Fibroblast of pulmonary artery (primary cell): ENCODE data around the gene ABCA6.

Source experiments
- DNase-seq: peaks from one replicate; pipeline ENCODE4 v3.0.0-alpha.2; 2010; ENCODE audit warnings: low read depth
- H3K4me3 ChIP-seq: replicated peaks from 2 replicates; pipeline ENCODE4 v1.5.1; 2011; ENCODE audit warnings: low read depth, mild to moderate bottlenecking, control low read depth, low read length, moderate library complexity
- TF ChIP-seq, protein P1 (sequence below): IDR thresholded peaks from 2 replicates; pipeline ENCODE4 v1.5.1; 2011; ENCODE audit warnings: mild to moderate bottlenecking, control low read depth, low read length, inconsistent platforms; ENCODE audit errors: missing control alignments

ABCA6 gene

DNA sequence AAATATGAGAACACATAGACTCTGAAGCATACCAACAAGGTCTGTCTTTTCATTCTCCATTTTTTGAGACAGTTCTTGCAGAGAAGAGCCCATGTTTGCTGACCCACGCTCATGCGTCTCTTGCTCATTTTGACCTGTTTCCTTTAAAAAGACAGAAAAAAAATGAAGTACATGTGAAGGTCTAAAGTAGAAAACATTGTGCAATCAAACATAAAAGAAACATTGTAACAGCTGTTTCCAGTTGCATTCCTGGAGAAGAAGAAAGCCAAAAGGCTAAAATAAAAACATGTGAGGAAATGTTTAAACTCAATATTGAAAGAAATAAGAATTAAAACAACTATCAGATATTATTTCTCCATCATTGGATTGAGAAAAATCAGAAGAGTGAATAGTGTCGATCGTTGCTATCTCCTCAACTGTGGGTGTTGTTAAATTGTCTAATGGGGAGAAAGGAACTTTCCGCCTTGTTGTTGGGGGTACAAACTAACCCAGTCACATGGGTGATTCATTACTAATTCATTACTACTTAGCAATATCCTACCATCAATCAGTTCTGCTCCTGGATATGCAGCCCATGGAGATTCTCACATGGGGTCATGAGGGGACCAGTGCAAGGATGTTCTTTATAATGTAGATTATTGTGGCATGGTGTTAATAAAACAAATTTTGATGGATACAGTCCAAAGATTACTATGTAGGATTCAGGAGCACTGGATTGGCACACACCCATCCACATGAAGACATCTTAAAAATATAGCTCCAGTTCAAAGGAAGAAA is 90.5 kb downstream of the ABCA6 start:
- H3K4me3 ChIP-seq: no peak overlapping the region
- peak; percentile 88 for DNase-seq
- TF ChIP-seq, protein P1, sequence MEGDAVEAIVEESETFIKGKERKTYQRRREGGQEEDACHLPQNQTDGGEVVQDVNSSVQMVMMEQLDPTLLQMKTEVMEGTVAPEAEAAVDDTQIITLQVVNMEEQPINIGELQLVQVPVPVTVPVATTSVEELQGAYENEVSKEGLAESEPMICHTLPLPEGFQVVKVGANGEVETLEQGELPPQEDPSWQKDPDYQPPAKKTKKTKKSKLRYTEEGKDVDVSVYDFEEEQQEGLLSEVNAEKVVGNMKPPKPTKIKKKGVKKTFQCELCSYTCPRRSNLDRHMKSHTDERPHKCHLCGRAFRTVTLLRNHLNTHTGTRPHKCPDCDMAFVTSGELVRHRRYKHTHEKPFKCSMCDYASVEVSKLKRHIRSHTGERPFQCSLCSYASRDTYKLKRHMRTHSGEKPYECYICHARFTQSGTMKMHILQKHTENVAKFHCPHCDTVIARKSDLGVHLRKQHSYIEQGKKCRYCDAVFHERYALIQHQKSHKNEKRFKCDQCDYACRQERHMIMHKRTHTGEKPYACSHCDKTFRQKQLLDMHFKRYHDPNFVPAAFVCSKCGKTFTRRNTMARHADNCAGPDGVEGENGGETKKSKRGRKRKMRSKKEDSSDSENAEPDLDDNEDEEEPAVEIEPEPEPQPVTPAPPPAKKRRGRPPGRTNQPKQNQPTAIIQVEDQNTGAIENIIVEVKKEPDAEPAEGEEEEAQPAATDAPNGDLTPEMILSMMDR: no peak

DNA sequence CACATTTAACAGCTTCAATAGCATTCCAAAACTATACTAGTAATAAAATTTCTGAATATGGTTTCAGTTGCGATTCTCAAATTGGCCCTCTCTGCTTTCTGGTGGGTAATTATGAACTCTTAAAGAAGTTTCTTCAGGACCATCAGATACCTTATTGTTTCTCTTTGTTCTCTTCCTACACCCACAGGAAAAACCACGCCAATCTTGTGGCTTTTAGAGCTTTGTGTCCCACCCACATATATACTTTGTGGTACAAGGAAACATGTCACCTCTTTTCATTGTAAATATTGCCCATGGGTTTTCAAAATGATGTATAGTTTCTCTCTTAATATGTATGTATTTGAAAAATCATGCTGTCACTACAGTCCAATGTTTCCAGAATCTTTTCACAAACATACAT is 93.1 kb downstream of the ABCA6 start:
- TF ChIP-seq, protein P1: no peak
- no peak for DNase-seq
- H3K4me3 ChIP-seq: no peak overlapping the region

DNA sequence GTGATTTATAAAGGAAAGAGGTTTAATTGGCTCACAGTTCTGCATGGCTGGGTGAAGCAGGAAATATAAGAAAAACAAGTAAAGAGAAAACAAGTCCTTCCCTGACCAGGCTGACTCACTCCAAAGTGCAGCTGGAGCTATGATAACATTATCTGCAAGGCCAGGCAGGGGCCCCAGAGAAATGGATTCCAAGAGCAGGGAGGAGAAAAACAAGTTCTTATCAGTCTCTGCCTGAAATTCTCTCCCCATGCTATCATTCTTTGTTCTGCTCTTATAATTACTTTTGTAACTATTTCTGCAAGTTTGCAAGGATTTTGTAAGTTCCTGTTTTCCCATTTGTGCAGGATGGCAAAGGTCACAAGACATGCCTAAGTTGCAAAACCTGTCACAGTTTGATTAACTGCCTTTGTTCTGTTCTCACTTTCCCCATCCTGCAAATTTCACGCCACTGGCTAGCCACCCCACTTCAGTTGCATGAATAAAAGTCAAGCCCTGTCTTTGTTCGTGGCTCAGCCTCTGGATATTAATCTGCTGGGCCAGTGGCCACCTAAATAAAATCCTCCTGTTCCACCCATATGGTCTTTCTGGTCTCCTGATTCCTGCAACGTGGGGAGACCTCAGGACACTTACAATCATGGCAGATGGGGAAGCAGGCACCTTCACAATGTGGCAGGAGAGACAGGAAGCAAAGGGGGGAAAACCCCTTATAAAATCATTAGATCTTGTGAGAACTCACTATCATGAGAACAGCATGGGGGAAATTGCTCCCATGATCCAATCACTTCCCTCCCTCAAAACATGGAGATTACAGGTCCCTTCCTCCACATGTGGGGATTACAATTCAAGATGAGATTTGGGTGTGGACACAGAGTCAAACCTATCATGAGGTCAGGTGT is 94.1 kb downstream of the ABCA6 start:
- peak; percentile 99 for DNase-seq
- H3K4me3 ChIP-seq: no peak overlapping the region
- TF ChIP-seq, protein P1: no peak

DNA sequence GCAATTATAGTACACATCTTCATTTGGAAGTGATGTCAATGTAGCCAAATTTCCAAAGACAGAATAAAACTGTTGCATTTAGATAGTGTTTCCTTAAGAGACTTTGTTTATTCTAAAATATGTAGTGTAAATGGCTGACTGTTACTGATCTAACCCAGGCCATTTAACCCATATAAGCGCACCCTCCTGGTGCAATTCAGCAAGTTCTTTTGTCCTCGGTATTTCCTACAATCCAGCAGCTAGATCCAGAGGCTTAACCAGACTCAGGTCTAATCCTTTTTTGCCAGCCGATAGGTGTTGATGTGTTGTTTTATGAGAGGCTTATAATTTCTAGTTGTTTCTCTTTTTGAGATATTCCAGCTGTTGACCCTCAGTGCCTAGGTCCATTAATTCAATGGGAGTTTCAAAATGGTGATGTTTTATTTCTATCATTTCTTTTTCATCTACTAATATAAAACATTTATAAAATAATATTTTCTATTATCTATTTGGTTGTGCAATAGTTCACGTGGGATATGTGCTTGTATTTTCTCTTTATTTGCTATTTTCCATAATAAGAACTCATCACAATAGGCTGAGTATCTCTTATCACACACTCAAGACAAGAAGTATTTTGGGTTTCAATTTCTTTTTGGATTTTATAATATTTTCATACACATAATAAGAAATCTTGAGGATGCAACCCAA is 95.4 kb downstream of the ABCA6 start:
- TF ChIP-seq, protein P1: no peak
- H3K4me3 ChIP-seq: no peak overlapping the region
- peak; percentile 35 for DNase-seq

DNA sequence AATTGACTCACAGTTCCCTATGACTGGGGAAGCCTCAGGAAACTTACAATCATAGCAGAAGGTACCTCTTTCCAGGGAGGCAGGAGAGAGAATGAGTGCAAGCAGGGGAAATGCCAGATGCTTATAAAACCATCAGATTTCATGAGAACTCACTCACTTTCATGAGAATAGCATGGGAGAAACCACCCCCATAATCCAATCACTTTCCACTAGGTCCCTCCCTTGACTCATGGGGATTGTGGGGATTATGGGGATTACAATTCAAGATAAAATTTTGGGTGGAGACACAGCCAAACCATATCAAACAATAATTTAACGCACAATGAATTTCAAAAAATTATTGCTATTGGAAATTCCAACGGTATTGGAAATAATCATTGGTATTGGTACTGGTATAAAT is 96.0 kb downstream of the ABCA6 start:
- no peak for DNase-seq
- TF ChIP-seq, protein P1: no peak

DNA sequence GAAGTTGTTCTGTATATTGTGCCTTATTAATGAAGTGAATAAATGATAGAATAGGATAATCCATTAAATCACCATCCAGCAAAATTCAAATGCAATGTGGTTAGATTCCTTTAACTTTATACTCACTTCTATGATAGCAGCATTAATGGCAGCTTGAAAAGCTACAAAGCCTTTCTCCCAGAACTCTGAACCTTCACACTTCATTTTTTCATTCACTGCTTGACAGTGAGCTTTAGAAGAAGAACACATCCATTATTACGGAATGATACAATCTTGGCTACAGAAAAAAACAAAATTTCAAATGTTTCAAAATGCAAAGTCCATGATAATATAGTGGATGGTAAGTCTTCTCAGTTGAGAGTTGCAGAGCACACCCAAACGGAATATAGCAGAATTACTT is 97.3 kb downstream of the ABCA6 start:
- no peak overlapping the region for H3K4me3 ChIP-seq
- DNase-seq: no peak
- TF ChIP-seq, protein P1: no peak

More for the DNA sequence above, 96.0 kb downstream of the ABCA6 start:
- no peak overlapping the region for H3K4me3 ChIP-seq
